GM18526 (cell line): ENCODE results near the gene TOM1.

Source experiments
- POLR2A ChIP-seq: IDR thresholded peaks from 3 replicates; pipeline ENCODE4 v1.6.1; 2011; ENCODE audit not compliant: insufficient read length; ENCODE audit errors: extremely low read depth

Gene TOM1

GRCh38 chr22:35328472-35328885, 28.8 kb downstream of the TOM1 start:
- TF ChIP-seq POLR2A, result no peak

DNA sequence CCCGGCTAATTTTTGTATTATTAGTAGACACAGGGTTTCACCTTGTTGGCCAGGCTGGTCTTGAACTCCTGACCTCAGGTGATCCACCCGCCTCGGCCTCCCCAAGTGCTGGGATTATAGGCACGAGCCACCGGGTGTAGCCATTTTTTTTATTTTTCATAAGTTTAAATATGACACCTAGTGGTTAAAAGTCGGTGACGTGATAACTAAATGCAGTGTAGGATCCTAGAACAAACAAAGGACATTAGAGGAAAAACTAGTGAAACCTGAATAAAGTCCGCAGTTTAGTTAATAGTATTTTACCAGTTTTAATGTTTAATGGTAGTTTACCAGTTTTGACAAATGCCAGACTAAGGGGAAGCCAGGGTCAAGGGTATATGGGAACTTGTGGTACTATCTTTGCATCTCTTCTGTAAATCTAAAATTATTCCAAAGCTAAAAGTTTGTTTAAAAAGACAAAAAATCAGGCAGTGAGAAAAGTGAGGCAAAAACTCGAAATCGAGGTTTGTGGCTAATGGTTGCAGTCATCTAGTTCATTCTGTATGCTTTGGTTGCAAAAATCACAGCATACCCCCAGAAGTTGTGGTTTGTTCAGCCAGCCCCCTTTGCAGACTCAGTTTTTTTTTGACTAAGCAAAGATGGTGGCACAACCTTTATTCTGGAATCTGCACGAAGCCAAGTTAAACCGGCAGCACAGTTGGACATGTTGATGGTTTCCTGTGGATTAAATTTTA, 29.6 kb downstream of the TOM1 start:
- no peak for TF ChIP-seq POLR2A

DNA sequence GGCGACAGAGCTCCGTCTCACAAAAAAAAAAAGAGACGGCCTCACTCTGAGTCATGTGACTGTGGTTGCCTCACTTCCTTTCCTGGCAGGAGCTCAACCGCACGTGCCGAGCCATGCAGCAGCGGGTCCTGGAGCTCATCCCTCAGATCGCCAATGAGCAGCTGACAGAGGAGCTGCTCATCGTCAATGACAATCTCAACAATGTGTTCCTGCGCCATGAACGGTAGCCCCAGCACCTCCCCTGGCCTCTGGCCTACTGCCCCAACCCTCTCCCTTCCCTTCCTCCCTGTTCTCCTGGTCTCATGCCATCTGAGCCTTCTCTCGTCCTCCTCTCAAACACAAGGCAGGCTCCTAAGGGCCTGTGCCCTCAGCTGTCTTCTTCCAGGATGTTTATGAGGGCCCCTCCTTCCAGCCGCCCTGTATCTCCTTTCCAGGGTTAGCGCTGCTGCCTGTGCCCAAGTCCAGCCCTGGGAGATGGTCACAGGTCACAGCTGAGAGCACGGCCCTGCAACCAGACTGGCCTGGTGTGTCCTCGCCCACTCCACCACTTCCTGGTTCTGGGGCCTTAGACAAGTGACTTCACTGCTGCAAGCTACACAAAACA, 30.7 kb downstream of the TOM1 start:
- TF ChIP-seq POLR2A, result no peak

DNA sequence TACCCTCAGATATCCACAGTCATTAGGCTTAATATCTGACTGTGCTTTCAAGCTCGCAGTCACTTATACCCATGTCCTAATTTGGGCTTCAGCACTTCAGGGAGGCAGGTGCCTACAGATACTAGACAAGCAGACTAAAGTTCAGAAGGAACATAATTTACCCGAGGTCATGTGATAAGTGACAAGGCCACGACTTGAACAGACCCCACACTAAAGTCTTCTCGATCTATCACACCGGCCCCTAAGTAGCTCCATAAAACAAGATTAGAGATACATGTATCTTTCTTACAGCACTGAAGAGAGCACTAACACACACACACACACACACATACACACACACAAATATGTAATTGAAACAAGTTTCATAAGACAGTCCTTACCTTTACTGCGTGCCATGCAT, 32.6 kb downstream of the TOM1 start:
- no peak for TF ChIP-seq POLR2A

DNA sequence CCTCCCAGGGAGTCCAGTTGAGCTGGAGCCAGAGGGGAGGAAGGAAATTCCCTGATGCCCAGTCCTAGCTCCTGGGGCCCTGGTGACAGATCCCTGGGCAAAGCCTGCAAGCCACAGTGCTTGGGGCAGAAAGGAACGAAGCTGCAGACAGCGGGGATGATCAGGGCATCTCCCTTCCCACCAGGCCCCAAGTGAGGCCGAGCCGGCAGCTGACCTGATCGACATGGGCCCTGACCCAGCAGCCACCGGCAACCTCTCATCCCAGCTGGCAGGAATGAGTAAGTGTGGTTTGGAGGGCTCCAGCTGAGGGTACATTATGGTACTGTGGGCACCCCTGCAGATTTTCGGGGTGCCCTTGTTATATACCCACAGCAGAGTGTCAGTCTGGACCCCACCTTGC, 33.5 kb downstream of the TOM1 start:
- no peak for TF ChIP-seq POLR2A

DNA sequence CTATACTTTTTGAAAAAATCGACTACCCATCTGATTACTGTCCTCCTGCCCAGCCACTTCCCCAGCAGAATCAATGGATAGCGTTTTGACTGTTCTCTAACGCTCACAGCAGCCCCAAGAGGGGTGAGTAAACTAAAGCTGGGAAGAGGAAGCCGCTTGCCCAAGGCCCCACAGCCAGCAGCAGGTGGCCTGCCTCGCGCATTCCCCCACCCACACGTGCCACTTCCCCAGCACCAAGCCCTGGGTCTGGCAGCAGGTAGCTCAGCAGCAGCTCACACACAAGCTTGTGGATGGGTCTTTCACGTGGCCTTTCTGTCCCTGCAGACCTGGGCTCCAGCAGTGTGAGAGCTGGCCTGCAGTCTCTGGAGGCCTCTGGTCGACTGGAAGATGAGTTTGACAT, 34.3 kb downstream of the TOM1 start:
- TF ChIP-seq POLR2A, result no peak

GRCh38 chr22:35335468-35335867, 35.8 kb downstream of the TOM1 start:
- TF ChIP-seq POLR2A, result no peak

GRCh38 chr22:35335936-35336781, 36.5 kb downstream of the TOM1 start:
- no peak for TF ChIP-seq POLR2A

GRCh38 chr22:35337932-35338331, 38.2 kb downstream of the TOM1 start:
- TF ChIP-seq POLR2A, result no peak

DNA sequence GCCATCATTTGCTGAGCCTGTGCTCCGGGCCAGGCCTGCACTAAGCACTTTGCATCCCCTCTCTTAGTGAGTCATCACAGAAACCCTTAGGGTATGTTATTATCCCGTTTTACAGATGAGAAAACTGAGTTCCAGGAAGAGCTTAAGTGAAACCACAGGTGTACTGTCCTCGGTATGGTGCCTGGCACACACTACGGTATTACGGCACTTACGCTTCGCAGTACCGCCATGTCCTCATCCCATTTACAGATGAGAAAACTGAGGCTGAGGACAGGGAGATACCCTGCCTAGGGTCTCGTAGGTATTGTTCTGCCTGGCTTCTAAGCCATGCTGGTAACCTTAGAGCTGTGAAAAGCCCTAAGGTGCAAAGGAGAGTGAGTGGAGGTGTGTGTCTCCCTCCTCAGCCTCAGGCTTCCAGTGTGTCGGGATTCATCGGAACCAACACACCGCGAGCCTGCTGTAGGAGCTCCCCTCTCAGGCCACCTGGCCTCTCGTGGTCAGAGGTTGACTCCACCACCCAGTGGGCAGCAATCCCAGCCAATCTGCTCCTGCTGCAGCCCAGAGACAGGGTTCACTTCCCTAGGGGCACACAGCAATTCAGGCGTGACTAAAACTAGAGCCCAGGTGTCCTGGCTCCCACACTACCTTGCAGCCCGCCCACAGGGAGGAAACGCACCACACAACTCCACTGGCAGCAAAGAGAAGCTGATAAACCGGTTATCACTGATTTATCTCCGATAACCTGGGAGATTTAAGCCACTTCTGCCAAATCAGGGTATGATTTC, 41.6 kb downstream of the TOM1 start:
- no peak for TF ChIP-seq POLR2A

DNA sequence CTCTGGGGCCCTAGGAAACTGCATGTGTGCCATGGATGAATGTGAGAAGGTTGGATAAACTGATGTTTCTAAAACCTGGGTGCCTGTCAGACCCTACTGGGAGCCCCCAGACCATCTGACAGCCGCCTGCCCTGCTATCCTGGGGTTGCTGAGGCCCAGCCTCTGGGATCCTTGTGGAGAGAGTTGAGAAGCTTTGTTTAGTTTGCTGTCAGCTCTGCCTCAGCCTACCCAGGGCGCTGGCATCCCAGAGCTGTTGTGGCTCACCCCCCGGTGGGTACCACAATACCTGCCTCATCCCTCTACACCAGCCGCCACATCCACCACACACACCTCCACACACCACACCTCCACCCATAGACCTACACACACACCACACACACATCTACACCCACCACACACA, 42.7 kb downstream of the TOM1 start:
- no peak for TF ChIP-seq POLR2A

DNA sequence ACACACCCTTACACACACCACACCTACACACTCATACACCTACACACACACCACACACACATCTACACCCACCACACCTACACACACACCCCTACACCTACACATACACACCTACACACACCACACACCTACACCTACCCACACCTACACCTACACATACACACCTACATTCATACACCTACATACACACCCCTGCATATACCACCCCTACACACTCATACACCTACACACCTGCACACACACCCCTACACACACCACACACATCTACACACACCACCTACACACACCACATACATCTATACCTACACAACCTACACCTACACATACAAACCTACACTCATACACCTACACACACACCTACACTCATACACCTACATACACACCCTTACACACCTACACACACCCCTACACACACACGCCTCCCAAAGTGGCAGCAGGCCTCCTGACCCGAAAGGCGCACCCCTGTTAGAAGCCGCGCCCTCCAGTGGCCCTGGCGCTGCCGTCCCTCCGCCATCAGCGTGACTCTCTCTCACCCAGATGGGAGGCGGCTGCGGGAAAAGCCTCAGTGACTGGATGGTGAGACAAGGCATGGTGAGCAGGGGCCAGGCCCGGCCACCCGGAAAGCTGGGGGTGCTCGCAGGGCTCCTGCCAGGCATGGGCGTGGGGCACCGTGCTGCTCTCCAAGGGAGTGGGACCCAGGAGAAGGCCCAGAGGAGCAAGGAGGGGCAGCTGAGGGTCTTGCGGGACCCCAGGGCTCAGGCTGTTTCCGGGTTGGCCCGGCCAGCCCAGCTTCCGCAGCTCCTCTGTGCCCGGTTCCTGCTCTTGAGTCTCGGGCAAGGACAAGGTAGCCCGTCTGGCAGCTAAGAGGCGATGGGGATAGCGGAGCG, 44.2 kb downstream of the TOM1 start:
- TF ChIP-seq POLR2A, result no peak

- no peak for TF ChIP-seq POLR2A
These were observed 45.4 kb downstream of the TOM1 start for GRCh38 chr22:35344956-35345690.
